Right lobe of liver (tissue), 6 donors: ENCODE data around the gene HDAC4. TPM values are rescaled to one million over a fixed set of nuclear protein-coding genes. Genes with fewer than 3 reads are reported as not detected.

Experiments
- ATAC-seq, 4 donors: fragments of 200-7000 bp; cut with Tn5 transposase; one replicate each; pipeline ENCODE4 v1.9.1; 2020; ENCODE audit warnings: mild to moderate bottlenecking in 4 of 4, moderate library complexity in 4 of 4
- DNase-seq, 3 donors: peaks; one replicate each; pipeline ENCODE4 v3.0.0-alpha.2; 2020
- H3K27ac ChIP-seq, 3 donors: fragments of 200-600 bp; one replicate each; pipeline ENCODE4 v1.8.0; 2022
- H3K27me3 ChIP-seq, 2 donors: fragments of 200-600 bp; one replicate each; pipeline ENCODE4 v1.8.0; 2022
- H3K36me3 ChIP-seq, 4 donors: fragments of 200-600 bp; sonication (generic) in 1 of 4; one replicate each; pipeline versions ENCODE4 v1.5.1 to v1.8.0; 2017 to 2022; ENCODE audit warnings: control low read depth in 1 of 4
- H3K4me1 ChIP-seq, 4 donors: fragments of 200-600 bp; sonication (generic) in 1 of 4; one replicate each; pipeline versions ENCODE4 v1.5.1 to v1.8.0; 2017 to 2022; ENCODE audit warnings: control low read depth in 1 of 4
- H3K4me3 ChIP-seq, 3 donors: fragments of 200-600 bp; one replicate each; pipeline ENCODE4 v1.8.0; 2022
- H3K9me3 ChIP-seq, 4 donors: fragments of 200-600 bp; sonication (generic) in 1 of 4; one replicate each; pipeline versions ENCODE4 v1.5.1 to v1.8.0; 2017 to 2022; ENCODE audit warnings: control low read depth in 1 of 4
- POLR2A ChIP-seq: fragments of 450-650 bp; IDR thresholded peaks from one replicate; pipeline ENCODE4 v1.6.1; 2017; ENCODE audit warnings: antibody characterized with exemption, mild to moderate bottlenecking
- WGBS: methylation state at CpG from one replicate; pipeline ENCODE4 v1.1.6; 2018; ENCODE audit warnings: low coverage, low lambda C conversion rate; ENCODE audit not compliant: insufficient coverage; ENCODE audit errors: missing lambda C conversion rate; 5-methylcytosine and 5-hydroxymethylcytosine counted together
- intact Hi-C, 2 donors: fragments of 100-400 bp; cut with DNase I; formaldehyde crosslinking; loops; one replicate each; pipeline versions ENCODE4 v1.11.2 to v1.14.1; 2022
- total RNA-seq, 6 experiments: library from RNA; depleted of rRNA in 2 of 6; stranded (reverse); fragments of >200 nt in 2 of 6; fragmentation: NEBNext Ultra II Directional in 3 of 6; extraction: Animal tissue kit (Norgen Biotek cat#: 25700) in 3 of 6; gene quantifications; one replicate each; pipeline versions ENCODE4 v1.1.0 to v1.2.4, GENCODE V29; 2016 to 2023
- TF ChIP-seq, protein P1 (sequence below), 4 donors: fragments of 200-600 bp in 3 of 4; fragments of 450-650 bp in 1 of 4; IDR thresholded peaks; one replicate each; pipeline versions ENCODE4 v1.5.1 to v1.8.0; 2016 to 2022; ENCODE audit warnings: antibody characterized with exemption in 4 of 4, mild to moderate bottlenecking in 2 of 4
- donor health status: DM: no; HTN: yes; CAD: no.
- donor health status: DM: no; HTN: no; CAD: no.
- donor health status: DM: no; HTN: no; CAD: no.
- donor health status: DM: no; HTN: yes; CAD: no.
- donor health status: DM: no; HTN: yes; CAD: no.

Gene HDAC4
- total RNA-seq, 6 experiments from 2014 or later = 8.9 to 22.4 (median 14.7) TPM

DNA sequence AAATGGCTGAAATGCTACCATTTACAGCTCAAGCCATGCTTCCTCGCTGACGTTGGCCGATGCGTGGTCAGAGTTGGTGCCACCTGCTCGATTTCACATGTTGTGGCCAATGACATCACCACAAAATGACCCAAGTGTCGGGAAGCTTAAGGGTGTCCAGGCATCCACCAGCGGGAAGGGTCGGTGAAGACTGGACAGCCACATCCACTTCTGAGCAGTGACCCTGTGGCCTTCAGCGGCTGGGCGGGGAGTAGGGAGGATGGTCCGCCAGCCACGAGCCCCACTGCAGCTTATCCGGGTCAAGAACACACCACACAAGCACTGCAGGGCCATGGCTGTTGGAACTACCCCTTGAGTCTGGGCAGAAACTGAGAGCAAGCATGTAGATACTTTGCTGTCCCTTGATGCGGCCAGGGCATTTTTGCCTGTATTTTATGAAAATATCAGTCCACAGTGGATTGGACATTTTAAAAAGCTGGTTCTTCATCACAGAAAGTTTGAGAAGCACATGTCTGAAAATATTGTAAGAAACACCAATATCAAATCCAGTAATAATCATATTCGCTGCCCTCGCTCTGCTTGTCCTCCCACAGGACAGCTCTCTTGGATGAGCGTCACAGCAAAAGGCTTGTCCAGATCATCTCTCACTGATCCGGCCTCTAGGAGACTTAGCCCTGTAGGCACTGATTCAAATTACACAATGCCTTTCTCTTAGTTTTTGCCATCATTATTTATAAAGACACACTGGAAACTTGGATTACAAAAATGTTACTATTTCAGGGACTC is 379.0 kb downstream of the HDAC4 start:
- ATAC-seq = no peak
- H3K9me3 ChIP-seq = no peaks in the 10 kb centered on the region

DNA sequence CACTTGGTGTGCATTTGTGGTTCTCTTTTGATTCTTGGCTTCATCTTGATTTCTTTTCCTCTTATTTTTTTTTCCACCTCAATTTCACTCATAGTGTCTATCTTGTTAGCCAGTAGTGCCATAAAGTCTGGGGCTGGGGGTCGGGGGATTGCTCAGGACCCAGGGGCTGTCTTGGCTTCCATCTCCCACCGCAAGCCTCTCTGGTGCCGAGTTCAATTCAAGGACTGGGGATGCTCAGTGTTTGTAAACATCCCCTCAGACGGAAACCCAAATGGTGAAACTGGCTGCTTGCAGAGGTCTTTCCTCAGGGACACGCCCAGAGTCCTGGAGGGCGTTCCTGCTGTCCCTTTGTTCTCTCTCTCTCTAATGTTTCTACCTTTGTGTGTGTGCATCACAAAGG is 379.6 kb downstream of the HDAC4 start:
- Histone ChIP-seq H3K4me3 (no peak overlapping the region), H3K4me1 (no peaks in the 10 kb centered on the region), H3K27me3 (no peaks in the 10 kb centered on the region), H3K36me3 (no peaks in the 10 kb centered on the region), H3K9me3 (no peaks in the 10 kb centered on the region), H3K27ac (no peak overlapping the region)
- no peak for DNase-seq
- 40% methylated on average over 6 of the region's 6 CpGs for WGBS
- no peak for TF ChIP-seq POLR2A
- TF ChIP-seq, protein P1, sequence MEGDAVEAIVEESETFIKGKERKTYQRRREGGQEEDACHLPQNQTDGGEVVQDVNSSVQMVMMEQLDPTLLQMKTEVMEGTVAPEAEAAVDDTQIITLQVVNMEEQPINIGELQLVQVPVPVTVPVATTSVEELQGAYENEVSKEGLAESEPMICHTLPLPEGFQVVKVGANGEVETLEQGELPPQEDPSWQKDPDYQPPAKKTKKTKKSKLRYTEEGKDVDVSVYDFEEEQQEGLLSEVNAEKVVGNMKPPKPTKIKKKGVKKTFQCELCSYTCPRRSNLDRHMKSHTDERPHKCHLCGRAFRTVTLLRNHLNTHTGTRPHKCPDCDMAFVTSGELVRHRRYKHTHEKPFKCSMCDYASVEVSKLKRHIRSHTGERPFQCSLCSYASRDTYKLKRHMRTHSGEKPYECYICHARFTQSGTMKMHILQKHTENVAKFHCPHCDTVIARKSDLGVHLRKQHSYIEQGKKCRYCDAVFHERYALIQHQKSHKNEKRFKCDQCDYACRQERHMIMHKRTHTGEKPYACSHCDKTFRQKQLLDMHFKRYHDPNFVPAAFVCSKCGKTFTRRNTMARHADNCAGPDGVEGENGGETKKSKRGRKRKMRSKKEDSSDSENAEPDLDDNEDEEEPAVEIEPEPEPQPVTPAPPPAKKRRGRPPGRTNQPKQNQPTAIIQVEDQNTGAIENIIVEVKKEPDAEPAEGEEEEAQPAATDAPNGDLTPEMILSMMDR (IDR thresholded peaks at IDR 0.05) = no peak
- ATAC-seq = no peak
- intact Hi-C loops = no loop called here

More for the DNA sequence above, 379.0 kb downstream of the HDAC4 start:
- Histone ChIP-seq H3K4me3 (no peak overlapping the region), H3K36me3 (no peaks in the 10 kb centered on the region), H3K27ac (no peak overlapping the region), H3K27me3 (no peaks in the 10 kb centered on the region), H3K4me1 (no peaks in the 10 kb centered on the region)
- intact Hi-C loops = no loop called here
- no peak for TF ChIP-seq POLR2A
- TF ChIP-seq, protein P1 (IDR thresholded peaks at IDR 0.05) = no peak
- WGBS = 64% methylated on average over 10 of the region's 18 CpGs
- DNase-seq = no peak

DNA sequence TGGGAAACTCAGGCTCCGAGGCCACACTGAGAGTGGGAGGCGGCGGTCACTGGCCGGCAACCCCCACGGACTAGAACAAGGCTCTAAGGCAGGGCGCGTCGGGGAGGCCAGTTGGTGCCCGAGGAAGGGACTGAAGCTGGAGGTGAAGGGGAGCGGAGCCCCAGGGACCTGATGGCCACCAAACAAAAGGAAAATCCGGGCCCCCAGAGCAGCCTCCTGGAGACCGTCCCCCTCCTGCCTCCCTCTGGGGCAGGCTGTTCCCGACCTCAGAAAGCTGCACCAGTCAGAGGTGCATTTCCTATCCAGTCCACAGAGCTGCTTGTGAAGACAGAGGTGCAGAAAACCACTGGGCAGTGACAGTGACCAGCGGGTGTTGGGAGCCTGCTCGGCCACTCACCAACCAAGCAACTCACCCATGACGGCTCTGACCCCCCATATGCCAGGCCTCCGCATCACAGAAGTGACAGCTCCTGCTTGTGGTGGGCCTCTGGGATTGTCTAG is 380.2 kb downstream of the HDAC4 start:
- WGBS = 73% methylated on average over 12 of the region's 17 CpGs
- Histone ChIP-seq H3K9me3 (no peaks in the 10 kb centered on the region), H3K27ac (no peak overlapping the region), H3K36me3 (no peaks in the 10 kb centered on the region), H3K4me3 (no peak overlapping the region), H3K4me1 (no peaks in the 10 kb centered on the region), H3K27me3 (no peaks in the 10 kb centered on the region)
- peak in 1 of 3 donors; percentile 29 for DNase-seq
- TF ChIP-seq, protein P1 (IDR thresholded peaks at IDR 0.05) = no peak
- TF ChIP-seq POLR2A = no peak
- ATAC-seq = no peak
- intact Hi-C loops = no loop called here

DNA sequence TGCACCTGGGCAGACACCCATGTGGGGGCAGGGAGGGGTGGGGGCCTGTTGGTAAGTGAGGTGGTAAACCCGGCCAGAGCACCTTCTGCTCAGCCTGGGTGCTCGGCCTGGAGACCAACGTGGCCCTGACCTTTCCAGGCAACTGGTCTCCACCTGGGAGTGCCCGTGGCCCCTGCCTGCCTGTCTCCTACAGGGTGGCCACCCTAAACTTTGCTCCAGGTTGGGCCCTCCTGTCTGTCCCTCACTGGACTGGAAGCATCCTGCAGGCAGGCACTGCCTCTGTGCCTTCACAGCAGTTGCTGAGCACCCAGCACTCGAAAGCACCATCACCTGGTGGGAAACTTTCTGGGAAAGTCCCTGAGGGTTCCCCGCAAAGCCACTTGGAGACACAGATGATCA is 381.6 kb downstream of the HDAC4 start:
- Histone ChIP-seq H3K4me3 (no peak overlapping the region), H3K4me1 (no peaks in the 10 kb centered on the region), H3K27ac (no peak overlapping the region), H3K27me3 (no peaks in the 10 kb centered on the region), H3K36me3 (no peaks in the 10 kb centered on the region), H3K9me3 (no peaks in the 10 kb centered on the region)
- ATAC-seq (no peak), DNase-seq (no peak)
- WGBS = no CpG with 5 or more reads among the region's 6 CpGs
- intact Hi-C loops = no loop called here
- TF ChIP-seq, protein P1 (IDR thresholded peaks at IDR 0.05) = no peak
- no peak for TF ChIP-seq POLR2A
